GM21717 (cell line): ENCODE data around the gene TYMS.

Experiments used
- ATAC-seq: cut with Tn5 transposase; IDR thresholded peaks from one replicate; pipeline ENCODE4 v1.9.1; 2021; ENCODE audit warnings: mild to moderate bottlenecking, moderate library complexity; ENCODE audit not compliant: unreplicated experiment

Gene TYMS

DNA sequence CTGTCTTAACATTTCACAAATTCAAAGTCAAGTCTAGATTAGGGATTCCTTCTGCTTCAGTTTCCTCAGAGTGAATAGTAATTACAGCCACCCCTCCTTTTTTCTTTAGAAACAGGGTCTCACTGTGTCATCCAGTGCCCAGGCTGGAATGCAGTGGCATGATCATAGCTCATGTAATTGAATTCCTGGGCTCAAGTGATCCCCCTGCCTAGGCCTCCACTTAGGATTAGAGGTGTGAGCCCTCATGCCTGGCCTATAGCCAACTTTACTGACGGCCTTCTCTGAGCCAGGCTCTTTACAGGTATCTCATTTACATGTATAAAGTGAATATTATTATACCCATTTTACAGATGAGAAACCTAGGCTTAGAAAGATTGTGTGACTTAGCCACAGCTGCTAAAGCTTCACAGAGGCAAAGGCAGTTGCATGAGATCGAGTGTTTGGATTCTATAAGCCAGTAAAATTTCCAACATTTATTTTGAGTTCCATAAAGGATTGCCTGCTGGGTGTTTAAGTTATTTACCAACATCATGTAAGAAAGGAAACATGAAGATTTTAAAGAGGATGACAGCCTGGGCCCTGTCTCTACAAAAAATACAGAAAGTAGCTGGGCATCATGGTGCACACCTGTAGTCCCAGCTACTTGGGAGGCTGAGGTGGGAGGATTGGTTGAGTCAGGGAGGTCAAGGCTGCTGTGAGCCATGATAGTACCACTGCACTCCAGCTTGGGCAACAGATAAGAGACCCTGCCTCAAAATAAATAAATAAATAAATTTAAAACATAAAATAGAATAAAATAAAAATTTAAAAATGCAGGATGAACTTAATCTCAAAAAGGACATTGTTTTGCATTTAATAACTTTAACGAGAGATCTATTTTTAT is 53.2 kb downstream of the TYMS start:
- no peak for ATAC-seq

- ATAC-seq = peak; percentile 9
Observed at GRCh38 chr18:711310-711656, 53.8 kb downstream of the TYMS start.

GRCh38 chr18:711657-712400 is 54.4 kb downstream of the TYMS start:
- ATAC-seq = peak; percentile 69

GRCh38 chr18:712401-713134 is 55.1 kb downstream of the TYMS start, which contains the start of gene ENOSF1:
Gene ENOSF1, minus strand, starts transcription at chr18:712630. Its CDS starts 43 bp downstream, at chr18:712587.
- ATAC-seq = peak; percentile 85

DNA sequence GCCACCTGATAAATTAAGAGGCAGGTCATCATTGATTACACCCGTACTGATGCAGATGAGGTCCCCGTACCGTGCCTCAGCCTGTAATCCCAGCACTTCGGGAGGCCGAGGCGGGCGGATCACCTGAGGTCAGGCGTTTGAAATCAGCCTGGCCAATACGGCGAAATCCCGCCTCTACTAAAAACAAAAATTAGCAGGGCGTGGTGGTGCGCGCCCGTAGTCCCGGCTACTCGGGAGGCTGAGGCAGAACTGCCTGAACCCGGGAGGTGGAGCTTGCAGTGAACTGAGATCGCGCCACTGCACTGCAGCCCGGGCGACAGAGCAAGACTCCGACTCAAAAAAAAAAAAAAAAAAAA is 55.7 kb downstream of the TYMS start:
- ATAC-seq = no peak

DNA sequence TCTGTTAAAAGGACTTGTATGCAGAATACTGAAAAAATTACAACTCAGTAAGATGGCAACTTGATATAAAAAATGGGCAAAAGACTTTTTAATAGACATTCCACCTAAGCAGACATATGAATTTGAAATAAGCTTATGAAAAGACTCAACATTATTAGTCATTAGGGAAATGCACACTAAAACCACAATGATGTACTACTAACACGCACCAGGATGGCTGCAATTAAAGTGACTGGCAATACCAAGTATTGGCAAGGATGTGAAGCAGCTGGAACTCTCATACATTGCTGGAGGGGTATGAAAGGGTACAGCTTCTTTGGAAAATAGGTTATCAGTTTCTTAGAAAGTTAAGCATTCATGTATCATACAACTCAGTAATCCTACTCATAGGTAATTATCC is 58.2 kb downstream of the TYMS start:
- ATAC-seq = no peak

DNA sequence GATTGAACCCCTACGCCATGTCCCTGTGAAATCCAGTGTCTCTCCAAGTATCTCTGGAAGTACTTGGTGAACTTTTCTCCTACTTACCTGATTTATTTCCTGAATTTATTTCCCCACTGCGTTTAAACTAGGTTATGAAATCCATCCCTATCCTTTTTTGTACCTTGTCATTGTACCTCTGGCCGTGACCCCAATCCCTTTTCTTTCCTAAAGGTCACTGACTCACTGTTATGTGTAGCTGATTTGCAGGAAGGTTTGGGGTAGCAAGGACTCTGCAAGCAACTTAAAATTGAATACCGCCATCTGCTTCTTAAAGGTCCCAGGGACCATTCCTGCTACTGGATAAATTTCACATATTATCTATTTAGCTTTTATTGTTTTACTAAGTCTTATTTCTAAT is 59.5 kb downstream of the TYMS start:
- no peak for ATAC-seq
